WTC11 (cell line): ENCODE results near the gene C3orf49.

ENCODE experiments used
- ELF4 ChIP-seq: sonication (generic); formaldehyde crosslinking; IDR thresholded peaks from 2 replicates; pipeline ENCODE4 v1.8.1; 2022; ENCODE audit warnings: low read depth, mild to moderate bottlenecking, moderate library complexity, missing genetic modification reagents
- EMX1 ChIP-seq: fragments of 250-450 bp; sonication (Bioruptor Pico); IDR thresholded peaks from 2 replicates; pipeline ENCODE4 v1.8.0; 2021; ENCODE audit warnings: mild to moderate bottlenecking
- FOXP1 ChIP-seq: sonication (generic); formaldehyde crosslinking; IDR thresholded peaks from 2 replicates; pipeline ENCODE4 v1.8.0; 2022; ENCODE audit warnings: missing genetic modification reagents, mild to moderate bottlenecking, moderate library complexity, borderline replicate concordance
- JUN ChIP-seq: sonication (generic); formaldehyde crosslinking; IDR thresholded peaks from 2 replicates; pipeline ENCODE4 v1.8.0; 2023; ENCODE audit warnings: mild to moderate bottlenecking, missing genetic modification reagents
- NR1H2 ChIP-seq: sonication (generic); formaldehyde crosslinking; IDR thresholded peaks from 2 replicates; pipeline ENCODE4 v1.9.0; 2021; ENCODE audit warnings: mild to moderate bottlenecking, moderate library complexity, missing genetic modification reagents
- NR2C2 ChIP-seq: sonication (generic); formaldehyde crosslinking; IDR thresholded peaks from 2 replicates; pipeline ENCODE4 v1.8.0; 2022; ENCODE audit warnings: mild to moderate bottlenecking, missing genetic modification reagents
- ZNF232 ChIP-seq: sonication (generic); formaldehyde crosslinking; IDR thresholded peaks from 2 replicates; pipeline ENCODE4 v1.8.0; 2022; ENCODE audit warnings: mild to moderate bottlenecking, missing genetic modification reagents
- ZNF317 ChIP-seq: sonication (generic); formaldehyde crosslinking; IDR thresholded peaks from 2 replicates; pipeline ENCODE4 v1.8.1; 2023; ENCODE audit warnings: low read depth, mild to moderate bottlenecking, moderate library complexity, missing genetic modification reagents, borderline replicate concordance
- TF ChIP-seq, protein P1 (sequence below): fragments of 200-600 bp; IDR thresholded peaks from 2 replicates; pipeline ENCODE4 v1.8.0; 2022; ENCODE audit warnings: antibody characterized with exemption
- TF ChIP-seq, protein P2 (sequence below): sonication (generic); formaldehyde crosslinking; IDR thresholded peaks from 2 replicates; pipeline ENCODE4 v1.8.0; 2022; ENCODE audit warnings: mild to moderate bottlenecking, missing genetic modification reagents
- TF ChIP-seq, protein P3 (sequence below): sonication (generic); formaldehyde crosslinking; IDR thresholded peaks from 2 replicates; pipeline ENCODE4 v1.8.1; 2023; ENCODE audit warnings: mild to moderate bottlenecking, moderate library complexity, missing genetic modification reagents
- TF ChIP-seq, protein P4 (sequence below): fragments of 250-450 bp; sonication (Bioruptor Pico); IDR thresholded peaks from 2 replicates; pipeline ENCODE4 v2.1.2; 2022; ENCODE audit warnings: mild to moderate bottlenecking, moderate library complexity
- TF ChIP-seq, protein P5 (sequence below): sonication (generic); formaldehyde crosslinking; IDR thresholded peaks from 2 replicates; pipeline ENCODE4 v1.8.1; 2023; ENCODE audit warnings: mild to moderate bottlenecking, missing genetic modification reagents

DNA sequence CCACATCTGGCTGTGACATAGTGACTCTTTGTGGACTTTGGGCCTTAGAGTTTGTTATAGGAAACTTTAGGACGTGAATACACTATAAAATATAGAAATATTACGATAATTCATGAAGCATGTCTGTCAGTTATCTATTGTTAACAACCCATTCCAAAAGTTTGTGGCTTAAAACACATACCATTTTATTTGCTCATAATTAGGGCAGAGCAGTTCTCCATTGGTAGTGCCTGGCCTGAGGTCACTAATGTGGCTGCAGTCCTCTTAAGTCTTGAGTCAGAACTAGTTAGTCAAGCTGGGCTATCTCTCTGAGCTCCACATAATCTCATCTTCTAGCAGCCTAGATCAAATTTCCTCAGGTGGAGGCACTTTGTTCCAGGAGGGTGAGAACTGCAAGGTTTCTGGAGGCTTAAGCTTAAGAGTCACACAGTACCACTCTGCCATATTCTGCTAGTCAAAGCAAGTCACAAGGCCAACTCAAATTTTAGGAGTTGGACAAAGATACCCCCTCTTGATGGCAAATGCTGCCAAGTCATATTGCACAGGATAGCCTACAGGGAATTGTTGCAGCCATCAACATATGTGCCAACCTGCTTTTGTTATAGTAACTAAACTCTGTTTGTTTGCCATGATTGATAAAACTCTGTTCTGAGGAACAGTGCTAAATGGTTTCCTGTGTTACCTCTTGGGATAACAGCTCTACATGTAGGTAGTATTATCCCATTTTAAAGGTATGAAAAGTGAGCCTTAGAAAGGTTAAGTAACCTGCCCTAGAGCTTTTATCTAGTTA lies 53.2 kb downstream of the C3orf49 start:
- TF ChIP-seq, protein P1, sequence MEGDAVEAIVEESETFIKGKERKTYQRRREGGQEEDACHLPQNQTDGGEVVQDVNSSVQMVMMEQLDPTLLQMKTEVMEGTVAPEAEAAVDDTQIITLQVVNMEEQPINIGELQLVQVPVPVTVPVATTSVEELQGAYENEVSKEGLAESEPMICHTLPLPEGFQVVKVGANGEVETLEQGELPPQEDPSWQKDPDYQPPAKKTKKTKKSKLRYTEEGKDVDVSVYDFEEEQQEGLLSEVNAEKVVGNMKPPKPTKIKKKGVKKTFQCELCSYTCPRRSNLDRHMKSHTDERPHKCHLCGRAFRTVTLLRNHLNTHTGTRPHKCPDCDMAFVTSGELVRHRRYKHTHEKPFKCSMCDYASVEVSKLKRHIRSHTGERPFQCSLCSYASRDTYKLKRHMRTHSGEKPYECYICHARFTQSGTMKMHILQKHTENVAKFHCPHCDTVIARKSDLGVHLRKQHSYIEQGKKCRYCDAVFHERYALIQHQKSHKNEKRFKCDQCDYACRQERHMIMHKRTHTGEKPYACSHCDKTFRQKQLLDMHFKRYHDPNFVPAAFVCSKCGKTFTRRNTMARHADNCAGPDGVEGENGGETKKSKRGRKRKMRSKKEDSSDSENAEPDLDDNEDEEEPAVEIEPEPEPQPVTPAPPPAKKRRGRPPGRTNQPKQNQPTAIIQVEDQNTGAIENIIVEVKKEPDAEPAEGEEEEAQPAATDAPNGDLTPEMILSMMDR: no peak
- TF ChIP-seq ZNF317 (CRISPR knock-in tag) (no peak), EMX1 (CRISPR knock-in tag) (no peak), NR1H2 (CRISPR knock-in tag) (no peak), ZNF232 (no peak), FOXP1 (no peak), NR2C2 (no peak), JUN (CRISPR knock-in tag) (no peak), ELF4 (CRISPR knock-in tag) (no peak)
- TF ChIP-seq, protein P2, sequence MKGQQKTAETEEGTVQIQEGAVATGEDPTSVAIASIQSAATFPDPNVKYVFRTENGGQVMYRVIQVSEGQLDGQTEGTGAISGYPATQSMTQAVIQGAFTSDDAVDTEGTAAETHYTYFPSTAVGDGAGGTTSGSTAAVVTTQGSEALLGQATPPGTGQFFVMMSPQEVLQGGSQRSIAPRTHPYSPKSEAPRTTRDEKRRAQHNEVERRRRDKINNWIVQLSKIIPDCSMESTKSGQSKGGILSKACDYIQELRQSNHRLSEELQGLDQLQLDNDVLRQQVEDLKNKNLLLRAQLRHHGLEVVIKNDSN (CRISPR knock-in tag): no peak
- TF ChIP-seq, protein P3, sequence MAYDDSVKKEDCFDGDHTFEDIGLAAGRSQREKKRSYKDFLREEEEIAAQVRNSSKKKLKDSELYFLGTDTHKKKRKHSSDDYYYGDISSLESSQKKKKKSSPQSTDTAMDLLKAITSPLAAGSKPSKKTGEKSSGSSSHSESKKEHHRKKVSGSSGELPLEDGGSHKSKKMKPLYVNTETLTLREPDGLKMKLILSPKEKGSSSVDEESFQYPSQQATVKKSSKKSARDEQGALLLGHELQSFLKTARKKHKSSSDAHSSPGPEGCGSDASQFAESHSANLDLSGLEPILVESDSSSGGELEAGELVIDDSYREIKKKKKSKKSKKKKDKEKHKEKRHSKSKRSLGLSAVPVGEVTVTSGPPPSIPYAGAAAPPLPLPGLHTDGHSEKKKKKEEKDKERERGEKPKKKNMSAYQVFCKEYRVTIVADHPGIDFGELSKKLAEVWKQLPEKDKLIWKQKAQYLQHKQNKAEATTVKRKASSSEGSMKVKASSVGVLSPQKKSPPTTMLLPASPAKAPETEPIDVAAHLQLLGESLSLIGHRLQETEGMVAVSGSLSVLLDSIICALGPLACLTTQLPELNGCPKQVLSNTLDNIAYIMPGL: no peak
- TF ChIP-seq, protein P4, sequence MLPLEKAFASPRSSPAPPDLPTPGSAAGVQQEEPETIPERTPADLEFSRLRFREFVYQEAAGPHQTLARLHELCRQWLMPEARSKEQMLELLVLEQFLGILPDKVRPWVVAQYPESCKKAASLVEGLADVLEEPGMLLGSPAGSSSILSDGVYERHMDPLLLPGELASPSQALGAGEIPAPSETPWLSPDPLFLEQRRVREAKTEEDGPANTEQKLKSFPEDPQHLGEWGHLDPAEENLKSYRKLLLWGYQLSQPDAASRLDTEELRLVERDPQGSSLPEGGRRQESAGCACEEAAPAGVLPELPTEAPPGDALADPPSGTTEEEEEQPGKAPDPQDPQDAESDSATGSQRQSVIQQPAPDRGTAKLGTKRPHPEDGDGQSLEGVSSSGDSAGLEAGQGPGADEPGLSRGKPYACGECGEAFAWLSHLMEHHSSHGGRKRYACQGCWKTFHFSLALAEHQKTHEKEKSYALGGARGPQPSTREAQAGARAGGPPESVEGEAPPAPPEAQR: no peak
- TF ChIP-seq, protein P5, sequence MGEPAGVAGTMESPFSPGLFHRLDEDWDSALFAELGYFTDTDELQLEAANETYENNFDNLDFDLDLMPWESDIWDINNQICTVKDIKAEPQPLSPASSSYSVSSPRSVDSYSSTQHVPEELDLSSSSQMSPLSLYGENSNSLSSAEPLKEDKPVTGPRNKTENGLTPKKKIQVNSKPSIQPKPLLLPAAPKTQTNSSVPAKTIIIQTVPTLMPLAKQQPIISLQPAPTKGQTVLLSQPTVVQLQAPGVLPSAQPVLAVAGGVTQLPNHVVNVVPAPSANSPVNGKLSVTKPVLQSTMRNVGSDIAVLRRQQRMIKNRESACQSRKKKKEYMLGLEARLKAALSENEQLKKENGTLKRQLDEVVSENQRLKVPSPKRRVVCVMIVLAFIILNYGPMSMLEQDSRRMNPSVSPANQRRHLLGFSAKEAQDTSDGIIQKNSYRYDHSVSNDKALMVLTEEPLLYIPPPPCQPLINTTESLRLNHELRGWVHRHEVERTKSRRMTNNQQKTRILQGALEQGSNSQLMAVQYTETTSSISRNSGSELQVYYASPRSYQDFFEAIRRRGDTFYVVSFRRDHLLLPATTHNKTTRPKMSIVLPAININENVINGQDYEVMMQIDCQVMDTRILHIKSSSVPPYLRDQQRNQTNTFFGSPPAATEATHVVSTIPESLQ (CRISPR knock-in tag): no peak
